Heart left ventricle (tissue), 13 donors: ENCODE data around the gene NOC3L.

Experiments used
- CTCF ChIP-seq, 12 donors: fragments of 200-600 bp; sonication (generic) in 4 of 12; IDR thresholded peaks; one replicate each; pipeline versions ENCODE4 v1.5.0 to v1.8.0; 2018 to 2022; ENCODE audit warnings: antibody characterized with exemption in 12 of 12, mild to moderate bottlenecking in 5 of 12
- POLR2A ChIP-seq, 2 donors: fragments of 450-650 bp; IDR thresholded peaks; one replicate each; pipeline ENCODE4 v1.6.1; 2017; ENCODE audit warnings: antibody characterized with exemption in 2 of 2, mild to moderate bottlenecking in 2 of 2, moderate library complexity in 2 of 2
- donor health status: ischemic (EF 13 %, LVEDD 7.1; RV severe dilation, severe dysfunction).
- donor health status: DM: no; HTN: yes; CAD: no.
- donor health status: DM: no; HTN: no; CAD: no.
- donor health status: ischemic (EF 25% LVEDD 6.9; RV normal size, moderate dysfunction).
- donor health status: ischemic (EF 25% LVEDD 5.7; RV mildly dilated, moderate dysfunction).
- donor health status: ischemic (EF 35%, LVEDD 5.7; RV mildly dilated, moderate dysfunction).
- donor health status: nonischemic (EF 11% LVEDD 7.7; RV severe dilation, severe dysfunction).
- donor health status: DM: yes; HTN: yes; CAD: no.
- donor health status: PGD.
- donor health status: ischemic (EF 29% LVEDD 5.4; RV normal size, mild dysfunction).
- donor health status: nonischemic (EF 23%, LVEDD 6.1; RV moderate dilation, normal function).

- no peak for TF ChIP-seq CTCF (IDR thresholded peaks at IDR 0.05)
- TF ChIP-seq POLR2A (IDR thresholded peaks at IDR 0.05): no peak
Measured at GRCh38 chr10:94370501-94370900, 7.8 kb upstream of the NOC3L start.
